ENCODE data around the gene ATP1A2.

DNA sequence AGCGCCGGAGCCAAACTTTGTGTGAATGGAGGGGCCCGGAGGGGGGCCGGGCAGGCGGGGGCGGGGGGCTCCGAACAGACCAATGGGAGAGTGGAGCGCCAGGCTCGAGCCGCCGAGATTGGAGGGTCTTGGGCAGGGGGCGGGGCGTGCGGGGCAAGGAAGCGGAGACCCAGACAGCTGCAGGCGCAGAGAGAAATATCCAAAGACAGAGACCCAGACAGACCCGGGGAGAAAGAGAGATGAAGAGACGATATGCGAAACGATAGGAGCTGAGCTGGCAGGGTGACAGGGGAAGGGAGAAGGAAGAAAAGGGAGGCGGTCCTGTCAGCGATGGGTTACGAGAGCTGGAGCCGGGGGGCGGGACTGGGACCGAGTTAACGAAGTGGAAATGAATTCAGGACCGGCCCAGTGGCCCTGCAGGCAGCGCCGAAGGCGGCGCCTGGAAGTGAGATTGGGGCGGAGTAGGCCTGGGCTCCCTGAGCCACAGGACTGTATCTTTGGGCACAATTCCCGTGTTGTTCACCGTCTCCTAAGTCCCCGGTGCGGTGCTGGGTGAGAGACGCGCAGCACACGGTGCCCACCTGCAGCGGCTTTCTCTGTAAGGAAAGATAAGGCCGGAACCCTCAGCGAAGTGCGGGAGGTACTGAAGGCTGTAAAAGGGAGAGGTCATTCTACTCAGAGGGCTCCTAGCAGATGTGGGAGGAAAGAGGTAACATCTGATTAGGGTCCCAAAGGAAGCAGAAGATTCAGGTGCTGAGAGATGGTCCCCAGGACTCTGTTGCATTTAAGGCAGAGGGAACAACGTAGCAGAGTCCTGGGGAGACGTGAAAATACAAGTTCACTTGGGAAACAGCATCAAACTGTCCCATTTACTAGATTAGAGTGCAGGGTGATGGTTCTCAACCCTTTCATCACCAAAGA, 45.1 kb upstream of the ATP1A2 start:
- TF ChIP-seq, protein P1, sequence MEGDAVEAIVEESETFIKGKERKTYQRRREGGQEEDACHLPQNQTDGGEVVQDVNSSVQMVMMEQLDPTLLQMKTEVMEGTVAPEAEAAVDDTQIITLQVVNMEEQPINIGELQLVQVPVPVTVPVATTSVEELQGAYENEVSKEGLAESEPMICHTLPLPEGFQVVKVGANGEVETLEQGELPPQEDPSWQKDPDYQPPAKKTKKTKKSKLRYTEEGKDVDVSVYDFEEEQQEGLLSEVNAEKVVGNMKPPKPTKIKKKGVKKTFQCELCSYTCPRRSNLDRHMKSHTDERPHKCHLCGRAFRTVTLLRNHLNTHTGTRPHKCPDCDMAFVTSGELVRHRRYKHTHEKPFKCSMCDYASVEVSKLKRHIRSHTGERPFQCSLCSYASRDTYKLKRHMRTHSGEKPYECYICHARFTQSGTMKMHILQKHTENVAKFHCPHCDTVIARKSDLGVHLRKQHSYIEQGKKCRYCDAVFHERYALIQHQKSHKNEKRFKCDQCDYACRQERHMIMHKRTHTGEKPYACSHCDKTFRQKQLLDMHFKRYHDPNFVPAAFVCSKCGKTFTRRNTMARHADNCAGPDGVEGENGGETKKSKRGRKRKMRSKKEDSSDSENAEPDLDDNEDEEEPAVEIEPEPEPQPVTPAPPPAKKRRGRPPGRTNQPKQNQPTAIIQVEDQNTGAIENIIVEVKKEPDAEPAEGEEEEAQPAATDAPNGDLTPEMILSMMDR (IDR thresholded peaks at IDR 0.05) = no peak
- no peak for TF ChIP-seq SIN3A (IDR thresholded peaks at IDR 0.05; ENCODE audit: borderline replicate concordance, insufficient read depth, low read depth, low read length)
- no peak for TF ChIP-seq POLR2AphosphoS5 (IDR thresholded peaks at IDR 0.05; ENCODE audit: low read depth, low read length)

Measured in Panc1 (cell line).